HEK293 (cell line): Measurements from ENCODE around the gene PKP4.

Source experiments
- OSR2 ChIP-seq: fragments of 450-650 bp; formaldehyde crosslinking; IDR thresholded peaks from 2 replicates; pipeline ENCODE4 v1.5.1; 2016; ENCODE audit warnings: missing biosample characterization, missing genetic modification characterization
- RBAK ChIP-seq: fragments of 450-650 bp; formaldehyde crosslinking; IDR thresholded peaks from 2 replicates; pipeline ENCODE4 v1.5.1; 2016; ENCODE audit warnings: missing biosample characterization, missing genetic modification characterization
- SCRT2 ChIP-seq: fragments of 450-650 bp; formaldehyde crosslinking; IDR thresholded peaks from 2 replicates; pipeline ENCODE4 v1.5.1; 2016; ENCODE audit warnings: missing biosample characterization, missing genetic modification characterization
- YY2 ChIP-seq: fragments of 450-650 bp; formaldehyde crosslinking; IDR thresholded peaks from 2 replicates; pipeline ENCODE4 v1.5.1; 2016; ENCODE audit warnings: missing biosample characterization, missing genetic modification characterization
- ZNF37A ChIP-seq: fragments of 450-650 bp; IDR thresholded peaks from 2 replicates; pipeline ENCODE4 v1.5.1; 2018; ENCODE audit warnings: missing biosample characterization, missing genetic modification characterization
- ZNF416 ChIP-seq: fragments of 450-650 bp; formaldehyde crosslinking; IDR thresholded peaks from 2 replicates; pipeline ENCODE4 v1.5.1; 2016; ENCODE audit warnings: missing biosample characterization, missing genetic modification characterization
- ZNF548 ChIP-seq: fragments of 450-650 bp; formaldehyde crosslinking; IDR thresholded peaks from 2 replicates; pipeline ENCODE4 v1.5.1; 2016; ENCODE audit warnings: missing biosample characterization, missing genetic modification characterization
- ZNF571 ChIP-seq: fragments of 450-650 bp; formaldehyde crosslinking; IDR thresholded peaks from 2 replicates; pipeline ENCODE4 v1.5.0; 2017; ENCODE audit warnings: missing biosample characterization, missing genetic modification characterization
- ZNF585B ChIP-seq: fragments of 450-650 bp; formaldehyde crosslinking; IDR thresholded peaks from 2 replicates; pipeline ENCODE4 v1.5.1; 2016; ENCODE audit warnings: missing biosample characterization, missing genetic modification characterization
- ZNF677 ChIP-seq: fragments of 450-650 bp; IDR thresholded peaks from 2 replicates; pipeline ENCODE4 v1.5.0; 2018; ENCODE audit warnings: missing biosample characterization, mild to moderate bottlenecking, missing genetic modification characterization, moderate library complexity
- ZNF747 ChIP-seq: fragments of 450-650 bp; formaldehyde crosslinking; IDR thresholded peaks from 2 replicates; pipeline ENCODE4 v1.5.1; 2016; ENCODE audit warnings: missing biosample characterization, missing genetic modification characterization
- ZNF777 ChIP-seq: fragments of 450-650 bp; formaldehyde crosslinking; IDR thresholded peaks from 2 replicates; pipeline ENCODE4 v1.5.1; 2017; ENCODE audit warnings: missing biosample characterization, missing genetic modification characterization, borderline replicate concordance
- ZNF837 ChIP-seq: fragments of 450-650 bp; formaldehyde crosslinking; IDR thresholded peaks from 2 replicates; pipeline ENCODE4 v1.5.1; 2016; ENCODE audit warnings: missing biosample characterization, missing genetic modification characterization
- TF ChIP-seq, protein P1 (sequence below): fragments of 450-650 bp; formaldehyde crosslinking; IDR thresholded peaks from 2 replicates; pipeline ENCODE4 v1.5.1; 2016; ENCODE audit warnings: missing biosample characterization, missing genetic modification characterization, borderline replicate concordance
- TF ChIP-seq, protein P2 (sequence below): fragments of 450-650 bp; formaldehyde crosslinking; IDR thresholded peaks from 2 replicates; pipeline ENCODE4 v1.5.1; 2016; ENCODE audit warnings: missing biosample characterization, missing genetic modification characterization, borderline replicate concordance
- TF ChIP-seq, protein P3 (sequence below): fragments of 450-650 bp; formaldehyde crosslinking; IDR thresholded peaks from 2 replicates; pipeline ENCODE4 v1.5.1; 2016; ENCODE audit warnings: missing biosample characterization, missing genetic modification characterization
- TF ChIP-seq, protein P4 (sequence below): fragments of 450-650 bp; formaldehyde crosslinking; IDR thresholded peaks from 2 replicates; pipeline ENCODE4 v1.5.1; 2017; ENCODE audit warnings: missing biosample characterization, missing genetic modification characterization

PKP4 gene

DNA sequence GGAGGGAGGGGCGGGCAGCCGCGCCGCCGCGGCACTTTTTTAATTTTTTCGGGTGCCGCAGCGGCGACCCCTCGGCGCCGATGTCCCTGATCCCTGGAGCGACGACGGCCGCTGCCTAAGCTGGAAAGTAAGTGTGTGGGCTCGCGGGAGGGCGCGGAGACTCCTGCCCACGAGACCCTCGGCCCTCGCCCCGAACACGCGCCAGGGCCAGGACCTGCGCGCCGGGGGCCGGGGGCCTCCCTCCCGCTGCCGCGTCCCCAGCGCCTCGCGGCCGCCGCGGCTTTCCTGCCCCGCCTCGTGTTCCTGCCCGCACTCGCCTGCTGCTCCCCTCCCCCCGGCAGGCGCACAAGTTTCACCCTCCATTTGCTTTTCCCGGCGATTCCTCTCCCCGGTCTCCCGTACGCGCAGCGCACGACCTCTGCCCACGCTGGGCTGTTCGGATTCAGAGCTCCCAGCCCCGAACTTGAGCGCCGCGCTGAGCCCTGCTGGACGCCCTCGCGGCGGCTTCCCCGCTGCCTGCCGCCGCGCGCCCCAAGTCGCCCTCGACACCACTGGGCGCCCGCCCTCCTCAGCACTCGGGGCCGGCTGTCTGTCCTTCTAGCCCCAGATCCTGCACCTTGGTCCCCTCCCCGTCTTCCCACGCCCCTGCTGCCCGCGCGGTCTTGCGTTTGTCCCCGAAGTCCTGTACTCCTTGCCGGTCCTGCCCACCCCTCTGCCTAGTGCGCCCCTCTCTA, 507 bp downstream of the PKP4 start (continued):
- TF ChIP-seq ZNF677 (tag by site-specific recombination), result no peak
- no peak for TF ChIP-seq SCRT2 (tag by site-specific recombination)
- TF ChIP-seq ZNF571, result no peak
- TF ChIP-seq, protein P1, sequence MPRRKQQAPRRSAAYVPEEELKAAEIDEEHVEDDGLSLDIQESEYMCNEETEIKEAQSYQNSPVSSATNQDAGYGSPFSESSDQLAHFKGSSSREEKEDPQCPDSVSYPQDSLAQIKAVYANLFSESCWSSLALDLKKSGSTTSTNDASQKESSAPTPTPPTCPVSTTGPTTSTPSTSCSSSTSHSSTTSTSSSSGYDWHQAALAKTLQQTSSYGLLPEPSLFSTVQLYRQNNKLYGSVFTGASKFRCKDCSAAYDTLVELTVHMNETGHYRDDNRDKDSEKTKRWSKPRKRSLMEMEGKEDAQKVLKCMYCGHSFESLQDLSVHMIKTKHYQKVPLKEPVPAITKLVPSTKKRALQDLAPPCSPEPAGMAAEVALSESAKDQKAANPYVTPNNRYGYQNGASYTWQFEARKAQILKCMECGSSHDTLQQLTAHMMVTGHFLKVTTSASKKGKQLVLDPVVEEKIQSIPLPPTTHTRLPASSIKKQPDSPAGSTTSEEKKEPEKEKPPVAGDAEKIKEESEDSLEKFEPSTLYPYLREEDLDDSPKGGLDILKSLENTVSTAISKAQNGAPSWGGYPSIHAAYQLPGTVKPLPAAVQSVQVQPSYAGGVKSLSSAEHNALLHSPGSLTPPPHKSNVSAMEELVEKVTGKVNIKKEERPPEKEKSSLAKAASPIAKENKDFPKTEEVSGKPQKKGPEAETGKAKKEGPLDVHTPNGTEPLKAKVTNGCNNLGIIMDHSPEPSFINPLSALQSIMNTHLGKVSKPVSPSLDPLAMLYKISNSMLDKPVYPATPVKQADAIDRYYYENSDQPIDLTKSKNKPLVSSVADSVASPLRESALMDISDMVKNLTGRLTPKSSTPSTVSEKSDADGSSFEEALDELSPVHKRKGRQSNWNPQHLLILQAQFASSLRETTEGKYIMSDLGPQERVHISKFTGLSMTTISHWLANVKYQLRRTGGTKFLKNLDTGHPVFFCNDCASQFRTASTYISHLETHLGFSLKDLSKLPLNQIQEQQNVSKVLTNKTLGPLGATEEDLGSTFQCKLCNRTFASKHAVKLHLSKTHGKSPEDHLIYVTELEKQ, result no peak
- TF ChIP-seq ZNF548, result no peak
- TF ChIP-seq, protein P2, sequence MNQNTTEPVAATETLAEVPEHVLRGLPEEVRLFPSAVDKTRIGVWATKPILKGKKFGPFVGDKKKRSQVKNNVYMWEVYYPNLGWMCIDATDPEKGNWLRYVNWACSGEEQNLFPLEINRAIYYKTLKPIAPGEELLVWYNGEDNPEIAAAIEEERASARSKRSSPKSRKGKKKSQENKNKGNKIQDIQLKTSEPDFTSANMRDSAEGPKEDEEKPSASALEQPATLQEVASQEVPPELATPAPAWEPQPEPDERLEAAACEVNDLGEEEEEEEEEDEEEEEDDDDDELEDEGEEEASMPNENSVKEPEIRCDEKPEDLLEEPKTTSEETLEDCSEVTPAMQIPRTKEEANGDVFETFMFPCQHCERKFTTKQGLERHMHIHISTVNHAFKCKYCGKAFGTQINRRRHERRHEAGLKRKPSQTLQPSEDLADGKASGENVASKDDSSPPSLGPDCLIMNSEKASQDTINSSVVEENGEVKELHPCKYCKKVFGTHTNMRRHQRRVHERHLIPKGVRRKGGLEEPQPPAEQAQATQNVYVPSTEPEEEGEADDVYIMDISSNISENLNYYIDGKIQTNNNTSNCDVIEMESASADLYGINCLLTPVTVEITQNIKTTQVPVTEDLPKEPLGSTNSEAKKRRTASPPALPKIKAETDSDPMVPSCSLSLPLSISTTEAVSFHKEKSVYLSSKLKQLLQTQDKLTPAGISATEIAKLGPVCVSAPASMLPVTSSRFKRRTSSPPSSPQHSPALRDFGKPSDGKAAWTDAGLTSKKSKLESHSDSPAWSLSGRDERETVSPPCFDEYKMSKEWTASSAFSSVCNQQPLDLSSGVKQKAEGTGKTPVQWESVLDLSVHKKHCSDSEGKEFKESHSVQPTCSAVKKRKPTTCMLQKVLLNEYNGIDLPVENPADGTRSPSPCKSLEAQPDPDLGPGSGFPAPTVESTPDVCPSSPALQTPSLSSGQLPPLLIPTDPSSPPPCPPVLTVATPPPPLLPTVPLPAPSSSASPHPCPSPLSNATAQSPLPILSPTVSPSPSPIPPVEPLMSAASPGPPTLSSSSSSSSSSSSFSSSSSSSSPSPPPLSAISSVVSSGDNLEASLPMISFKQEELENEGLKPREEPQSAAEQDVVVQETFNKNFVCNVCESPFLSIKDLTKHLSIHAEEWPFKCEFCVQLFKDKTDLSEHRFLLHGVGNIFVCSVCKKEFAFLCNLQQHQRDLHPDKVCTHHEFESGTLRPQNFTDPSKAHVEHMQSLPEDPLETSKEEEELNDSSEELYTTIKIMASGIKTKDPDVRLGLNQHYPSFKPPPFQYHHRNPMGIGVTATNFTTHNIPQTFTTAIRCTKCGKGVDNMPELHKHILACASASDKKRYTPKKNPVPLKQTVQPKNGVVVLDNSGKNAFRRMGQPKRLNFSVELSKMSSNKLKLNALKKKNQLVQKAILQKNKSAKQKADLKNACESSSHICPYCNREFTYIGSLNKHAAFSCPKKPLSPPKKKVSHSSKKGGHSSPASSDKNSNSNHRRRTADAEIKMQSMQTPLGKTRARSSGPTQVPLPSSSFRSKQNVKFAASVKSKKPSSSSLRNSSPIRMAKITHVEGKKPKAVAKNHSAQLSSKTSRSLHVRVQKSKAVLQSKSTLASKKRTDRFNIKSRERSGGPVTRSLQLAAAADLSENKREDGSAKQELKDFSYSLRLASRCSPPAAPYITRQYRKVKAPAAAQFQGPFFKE (tag by site-specific recombination), result no peak
- no peak for TF ChIP-seq ZNF585B
- no peak for TF ChIP-seq ZNF416 (tag by site-specific recombination)
- TF ChIP-seq, protein P3, sequence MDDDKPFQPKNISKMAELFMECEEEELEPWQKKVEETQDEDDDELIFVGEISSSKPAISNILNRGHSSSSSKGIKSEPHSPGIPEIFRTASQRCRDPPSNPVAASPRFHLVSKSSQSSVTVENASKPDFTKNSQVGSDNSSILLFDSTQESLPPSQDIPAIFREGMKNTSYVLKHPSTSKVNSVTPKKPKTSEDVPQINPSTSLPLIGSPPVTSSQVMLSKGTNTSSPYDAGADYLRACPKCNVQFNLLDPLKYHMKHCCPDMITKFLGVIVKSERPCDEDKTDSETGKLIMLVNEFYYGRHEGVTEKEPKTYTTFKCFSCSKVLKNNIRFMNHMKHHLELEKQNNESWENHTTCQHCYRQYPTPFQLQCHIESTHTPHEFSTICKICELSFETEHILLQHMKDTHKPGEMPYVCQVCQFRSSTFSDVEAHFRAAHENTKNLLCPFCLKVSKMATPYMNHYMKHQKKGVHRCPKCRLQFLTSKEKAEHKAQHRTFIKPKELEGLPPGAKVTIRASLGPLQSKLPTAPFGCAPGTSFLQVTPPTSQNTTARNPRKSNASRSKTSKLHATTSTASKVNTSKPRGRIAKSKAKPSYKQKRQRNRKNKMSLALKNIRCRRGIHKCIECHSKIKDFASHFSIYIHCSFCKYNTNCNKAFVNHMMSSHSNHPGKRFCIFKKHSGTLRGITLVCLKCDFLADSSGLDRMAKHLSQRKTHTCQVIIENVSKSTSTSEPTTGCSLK (tag by site-specific recombination), result no peak
- TF ChIP-seq, protein P4, sequence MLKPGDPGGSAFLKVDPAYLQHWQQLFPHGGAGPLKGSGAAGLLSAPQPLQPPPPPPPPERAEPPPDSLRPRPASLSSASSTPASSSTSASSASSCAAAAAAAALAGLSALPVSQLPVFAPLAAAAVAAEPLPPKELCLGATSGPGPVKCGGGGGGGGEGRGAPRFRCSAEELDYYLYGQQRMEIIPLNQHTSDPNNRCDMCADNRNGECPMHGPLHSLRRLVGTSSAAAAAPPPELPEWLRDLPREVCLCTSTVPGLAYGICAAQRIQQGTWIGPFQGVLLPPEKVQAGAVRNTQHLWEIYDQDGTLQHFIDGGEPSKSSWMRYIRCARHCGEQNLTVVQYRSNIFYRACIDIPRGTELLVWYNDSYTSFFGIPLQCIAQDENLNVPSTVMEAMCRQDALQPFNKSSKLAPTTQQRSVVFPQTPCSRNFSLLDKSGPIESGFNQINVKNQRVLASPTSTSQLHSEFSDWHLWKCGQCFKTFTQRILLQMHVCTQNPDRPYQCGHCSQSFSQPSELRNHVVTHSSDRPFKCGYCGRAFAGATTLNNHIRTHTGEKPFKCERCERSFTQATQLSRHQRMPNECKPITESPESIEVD, result no peak
- no peak for TF ChIP-seq ZNF747 (tag by site-specific recombination)
- no peak for TF ChIP-seq OSR2 (tag by site-specific recombination)
- no peak for TF ChIP-seq ZNF837 (tag by site-specific recombination)
- 0 out of 2 replicates have a peak, but pooled peaks have one; percentile 39 for TF ChIP-seq ZNF777 (tag by site-specific recombination)
- TF ChIP-seq RBAK (tag by site-specific recombination), result no peak
- TF ChIP-seq YY2, result 0 out of 2 replicates have a peak, but pooled peaks have one; percentile 28
- TF ChIP-seq ZNF37A (tag by site-specific recombination), result no peak
